NB4 (cell line): ENCODE data around the gene NOCT.

Experiments
- CTCF ChIP-seq: IDR thresholded peaks from one replicate; pipeline ENCODE4 v1.5.1; 2012; ENCODE audit warnings: low read depth, low read length
- MYC ChIP-seq: IDR thresholded peaks from 2 replicates; pipeline ENCODE4 v1.6.1; 2011; ENCODE audit warnings: low read depth, low read length
- POLR2A ChIP-seq: IDR thresholded peaks from 2 replicates; pipeline ENCODE4 v1.6.1; 2011; ENCODE audit warnings: mild to moderate bottlenecking; ENCODE audit not compliant: insufficient read length; ENCODE audit errors: extremely low read depth

GRCh38 chr4:139025841-139026240, 10.3 kb downstream of the NOCT start:
- no peak for TF ChIP-seq CTCF
- TF ChIP-seq MYC = no peak
- no peak for TF ChIP-seq POLR2A
